Mucosa of descending colon (tissue), 3 donors: ENCODE results near the gene RUNX3. TPM values are rescaled to one million over a fixed set of nuclear protein-coding genes. Genes with fewer than 3 reads are reported as not detected.
A peak's percentile ranks its signal among the peaks of the same experiment; 100 is the strongest.

ENCODE experiments used
- ATAC-seq: fragments of 200-7000 bp; cut with Tn5 transposase; one replicate; pipeline ENCODE4 v1.9.1; 2020; ENCODE audit warnings: mild to moderate bottlenecking, moderate library complexity
- DNase-seq, 3 donors: peaks; one replicate each; pipeline ENCODE4 v3.0.0-alpha.2; 2020
- H3K36me3 ChIP-seq: fragments of 200-600 bp; one replicate; pipeline ENCODE4 v1.8.0; 2021; ENCODE audit warnings: low read depth, mild to moderate bottlenecking
- H3K4me1 ChIP-seq: fragments of 200-600 bp; one replicate; pipeline ENCODE4 v1.8.0; 2021; ENCODE audit warnings: low read depth, mild to moderate bottlenecking
- H3K4me3 ChIP-seq: fragments of 200-600 bp; one replicate; pipeline ENCODE4 v1.8.0; 2021; ENCODE audit warnings: mild to moderate bottlenecking
- H3K9me3 ChIP-seq: fragments of 200-600 bp; one replicate; pipeline ENCODE4 v1.8.0; 2021; ENCODE audit warnings: mild to moderate bottlenecking
- intact Hi-C, 2 donors: fragments of 100-400 bp; cut with DNase I in 1 of 2; cut with micrococcal nuclease in 1 of 2; formaldehyde crosslinking; loops; one replicate each; pipeline versions ENCODE4 v1.11.0 to v1.11.1; 2022; cut with DNase I, micrococcal nuclease
- total RNA-seq, 3 donors: library from RNA; stranded (reverse); fragmentation: NEBNext Ultra II Directional in 2 of 3; extraction: Animal tissue kit (Norgen Biotek cat#: 25700) in 2 of 3; gene quantifications; one replicate each; pipeline versions ENCODE4 v1.2.1 to v1.2.4, GENCODE V29; 2021 to 2023
- TF ChIP-seq, protein P1 (sequence below): fragments of 200-600 bp; IDR thresholded peaks from one replicate; pipeline ENCODE4 v1.8.0; 2022; ENCODE audit warnings: antibody characterized with exemption, mild to moderate bottlenecking
- donor health status: DM: no; HTN: no; CAD: no; lungs with moderate emphysema.
- donor health status: DM: no; HTN: no; CAD: no.
- donor health status: DM: no; HTN: yes; CAD: no.

RUNX3 gene
- total RNA-seq, 3 donors from 2014 or later = 3.2 to 6.1 (median 5.0) TPM

- intact Hi-C loops = no loop called here
- Histone ChIP-seq H3K9me3 (no peaks in the 10 kb centered on the region), H3K4me1 (peaks cover 9% of the 10 kb centered on the region), H3K4me3 (no peak overlapping the region), H3K36me3 (no peaks in the 10 kb centered on the region)
- ATAC-seq (no peak), DNase-seq (no peak)
- TF ChIP-seq, protein P1, sequence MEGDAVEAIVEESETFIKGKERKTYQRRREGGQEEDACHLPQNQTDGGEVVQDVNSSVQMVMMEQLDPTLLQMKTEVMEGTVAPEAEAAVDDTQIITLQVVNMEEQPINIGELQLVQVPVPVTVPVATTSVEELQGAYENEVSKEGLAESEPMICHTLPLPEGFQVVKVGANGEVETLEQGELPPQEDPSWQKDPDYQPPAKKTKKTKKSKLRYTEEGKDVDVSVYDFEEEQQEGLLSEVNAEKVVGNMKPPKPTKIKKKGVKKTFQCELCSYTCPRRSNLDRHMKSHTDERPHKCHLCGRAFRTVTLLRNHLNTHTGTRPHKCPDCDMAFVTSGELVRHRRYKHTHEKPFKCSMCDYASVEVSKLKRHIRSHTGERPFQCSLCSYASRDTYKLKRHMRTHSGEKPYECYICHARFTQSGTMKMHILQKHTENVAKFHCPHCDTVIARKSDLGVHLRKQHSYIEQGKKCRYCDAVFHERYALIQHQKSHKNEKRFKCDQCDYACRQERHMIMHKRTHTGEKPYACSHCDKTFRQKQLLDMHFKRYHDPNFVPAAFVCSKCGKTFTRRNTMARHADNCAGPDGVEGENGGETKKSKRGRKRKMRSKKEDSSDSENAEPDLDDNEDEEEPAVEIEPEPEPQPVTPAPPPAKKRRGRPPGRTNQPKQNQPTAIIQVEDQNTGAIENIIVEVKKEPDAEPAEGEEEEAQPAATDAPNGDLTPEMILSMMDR = no peak
These were observed 11.0 kb downstream of the RUNX3 start for GRCh38 chr1:24918995-24919605.

DNA sequence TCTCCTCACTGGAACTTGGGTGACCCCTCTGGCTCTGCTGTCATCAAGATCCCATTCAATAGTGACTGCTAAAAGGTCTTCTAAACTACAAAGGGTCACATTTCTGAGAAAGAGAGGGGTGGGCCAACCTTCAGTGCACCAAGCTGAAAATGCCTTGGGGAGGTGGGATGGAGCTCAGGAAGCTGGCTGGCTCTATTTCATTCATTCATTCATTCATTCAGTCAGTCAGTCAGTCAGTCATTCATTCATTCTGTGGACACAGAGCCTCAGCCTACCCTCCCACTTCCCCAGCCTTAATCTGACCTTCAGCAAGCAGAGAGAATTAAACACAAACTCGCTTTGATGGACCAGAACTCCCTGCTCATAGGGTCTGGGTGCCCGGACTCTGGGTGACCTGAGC lies 11.7 kb downstream of the RUNX3 start:
- TF ChIP-seq, protein P1 = no peak
- ATAC-seq (no peak), DNase-seq (no peak)
- no peak overlapping the region for H3K4me3 ChIP-seq
- no peaks in the 10 kb centered on the region for H3K9me3 ChIP-seq
- H3K36me3 ChIP-seq = no peaks in the 10 kb centered on the region
- peaks cover 11% of the 10 kb centered on the region for H3K4me1 ChIP-seq
- intact Hi-C loops = no loop called here

- H3K4me1 ChIP-seq = peaks cover 11% of the 10 kb centered on the region
- TF ChIP-seq, protein P1 = no peak
- intact Hi-C loops = no loop called here
- no peak for ATAC-seq
- no peaks in the 10 kb centered on the region for H3K36me3 ChIP-seq
- H3K4me3 ChIP-seq = no peak overlapping the region
- DNase-seq = peak in 1 of 3 donors; percentile 46
- no peaks in the 10 kb centered on the region for H3K9me3 ChIP-seq
These were observed 12.6 kb downstream of the RUNX3 start for GRCh38 chr1:24917327-24918074.

DNA sequence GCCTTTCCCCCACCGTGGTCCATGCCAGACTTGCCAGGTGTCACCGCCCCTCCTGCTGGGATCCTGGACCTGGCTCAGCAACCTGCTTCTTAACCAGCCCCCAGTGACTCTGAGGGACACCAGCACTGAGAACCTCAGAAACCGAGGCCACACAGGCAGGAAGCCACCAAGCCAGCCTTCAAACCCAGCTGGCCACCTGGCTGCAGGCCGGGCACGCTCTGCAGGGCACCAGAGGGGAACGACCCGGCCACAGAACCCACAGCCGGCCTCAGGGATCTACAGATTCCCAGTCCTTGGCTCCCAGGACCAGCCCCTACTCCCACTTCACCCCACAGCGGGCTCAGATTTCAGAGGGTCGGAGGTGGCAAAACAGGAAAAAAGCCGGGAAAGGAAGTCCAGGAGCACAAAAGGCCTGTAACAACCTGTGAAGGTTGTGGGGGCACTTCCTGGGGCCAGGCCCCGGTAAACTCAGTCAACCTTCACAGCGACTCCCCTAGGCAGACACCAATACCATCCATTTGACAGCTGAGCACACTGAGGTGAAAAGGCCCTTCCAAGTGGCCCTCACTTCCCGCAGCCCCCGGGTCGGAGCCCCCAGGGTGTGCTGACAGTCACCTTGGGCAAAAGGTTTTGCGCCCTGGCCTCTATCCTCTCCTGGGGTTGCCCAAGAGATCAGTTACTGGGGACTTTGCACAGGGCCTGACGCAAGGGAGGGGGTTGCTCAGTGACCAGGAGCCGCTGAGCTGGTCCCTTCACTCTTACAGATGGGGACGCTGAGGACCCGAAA lies 14.1 kb downstream of the RUNX3 start:
- no peak overlapping the region for H3K4me3 ChIP-seq
- no peaks in the 10 kb centered on the region for H3K9me3 ChIP-seq
- H3K4me1 ChIP-seq = peaks cover 11% of the 10 kb centered on the region
- intact Hi-C loops = no loop called here
- ATAC-seq (no peak), DNase-seq (peak in 1 of 3 donors; percentile 40)
- TF ChIP-seq, protein P1 = no peak
- H3K36me3 ChIP-seq = no peaks in the 10 kb centered on the region

GRCh38 chr1:24914226-24915069 lies 15.6 kb downstream of the RUNX3 start:
- ATAC-seq (peak; percentile 64), DNase-seq (peak; percentile 62 to 74 (median 69))
- intact Hi-C loops = no loop called here
- H3K36me3 ChIP-seq = no peaks in the 10 kb centered on the region
- H3K9me3 ChIP-seq = no peaks in the 10 kb centered on the region
- H3K4me3 ChIP-seq = no peak overlapping the region
- TF ChIP-seq, protein P1 = no peak
- H3K4me1 ChIP-seq = peaks cover 8% of the 10 kb centered on the region
